ENCODE results near the gene UCP2. TPM values are rescaled to one million over a fixed set of nuclear protein-coding genes. Genes with fewer than 3 reads are reported as not detected.
A peak's percentile ranks its signal among the peaks of the same experiment; 100 is the strongest.

UCP2 gene
- total RNA-seq, 6 donors from 2014 or later = 76.5 to 118 (median 98.3) TPM

GRCh38 chr11:73932781-73933180, 49.9 kb downstream of the UCP2 start:
- 88 to 91% methylated on average over 7 of the region's 7 CpGs for WGBS, 2 donors
- H3K9me3 ChIP-seq = no peaks in the 10 kb centered on the region
- H3K4me1 ChIP-seq = no peaks in the 10 kb centered on the region
- H3K27ac ChIP-seq = no peak overlapping the region
- ATAC-seq (ENCODE audit: low FRiP score in 2 of 2) (no peak), DNase-seq (no peak)
- no peaks in the 10 kb centered on the region for H3K27me3 ChIP-seq
- no peak overlapping the region for H3K4me3 ChIP-seq
- H3K36me3 ChIP-seq = peaks cover 3 to 56% (median 18%) of the 10 kb centered on the region in 4 donors
- TF ChIP-seq POLR2A (IDR thresholded peaks at IDR 0.05) (no peak), POLR2AphosphoS5 (IDR thresholded peaks at IDR 0.05) (no peak), CTCF (IDR thresholded peaks at IDR 0.05) (no peak), EP300 (IDR thresholded peaks at IDR 0.05) (no peak)

GRCh38 chr11:73931951-73932350, 50.7 kb downstream of the UCP2 start:
- Histone ChIP-seq H3K27ac (no peak overlapping the region), H3K27me3 (no peaks in the 10 kb centered on the region), H3K4me1 (no peaks in the 10 kb centered on the region), H3K4me3 (no peak overlapping the region), H3K9me3 (no peaks in the 10 kb centered on the region), H3K36me3 (peaks cover 3 to 64% (median 24%) of the 10 kb centered on the region in 4 donors)
- WGBS, 2 donors = 93 to 96% methylated on average over 6 of the region's 6 CpGs
- DNase-seq = no peak
- no peak for TF ChIP-seq POLR2A (IDR thresholded peaks at IDR 0.05)
- TF ChIP-seq CTCF (IDR thresholded peaks at IDR 0.05) = no peak
- TF ChIP-seq POLR2AphosphoS5 (IDR thresholded peaks at IDR 0.05) = no peak
- no peak for TF ChIP-seq EP300 (IDR thresholded peaks at IDR 0.05)
- ATAC-seq (ENCODE audit: low FRiP score in 2 of 2) = no peak

- Histone ChIP-seq H3K4me3 (no peak overlapping the region), H3K27ac (no peak overlapping the region), H3K9me3 (no peaks in the 10 kb centered on the region), H3K36me3 (peaks cover 3 to 73% (median 28%) of the 10 kb centered on the region in 4 donors), H3K27me3 (no peaks in the 10 kb centered on the region), H3K4me1 (no peaks in the 10 kb centered on the region)
- ATAC-seq (ENCODE audit: low FRiP score in 2 of 2) = peak in 1 of 2 donors; percentile 24
- DNase-seq = peak in 1 of 2 donors; percentile 24
- TF ChIP-seq EP300 (IDR thresholded peaks at IDR 0.05) (no peak), CTCF (IDR thresholded peaks at IDR 0.05) (peak in 3 of 6 experiments; percentile 21 to 26 (median 21))
- WGBS, 2 donors = 72% methylated on average over 7 of the region's 7 CpGs
Observed at GRCh38 chr11:73931039-73931645, 51.5 kb downstream of the UCP2 start.

GRCh38 chr11:73929388-73929787, 53.3 kb downstream of the UCP2 start:
- Histone ChIP-seq H3K27me3 (no peaks in the 10 kb centered on the region), H3K36me3 (peaks cover 3 to 87% (median 33%) of the 10 kb centered on the region in 4 donors), H3K9me3 (no peaks in the 10 kb centered on the region), H3K4me1 (no peaks in the 10 kb centered on the region), H3K4me3 (no peak overlapping the region), H3K27ac (no peak overlapping the region)
- DNase-seq = no peak
- WGBS, 2 donors = 93 to 95% methylated on average over 2 of the region's 2 CpGs
- TF ChIP-seq POLR2A (IDR thresholded peaks at IDR 0.05) = no peak
- no peak for TF ChIP-seq POLR2AphosphoS5 (IDR thresholded peaks at IDR 0.05)
- TF ChIP-seq EP300 (IDR thresholded peaks at IDR 0.05) = no peak
- TF ChIP-seq CTCF (IDR thresholded peaks at IDR 0.05) = no peak
- ATAC-seq (ENCODE audit: low FRiP score in 2 of 2) = no peak

Other genes with a start within 250 kb of the UCP2 start
- gene RAB6A, start 221.8 kb downstream of the UCP2 start, total RNA-seq = 100 to 1,000 TPM in 5 of 6 donors, 10 to 100 TPM in 1; 63.9 to 161 (median 136) TPM
- gene MRPL48, start 195.0 kb downstream of the UCP2 start, total RNA-seq = 10 to 100 TPM in 5 of 6 donors, 1 to 10 TPM in 1; 7.3 to 25.3 (median 21.8) TPM
- gene COA4, start 106.0 kb downstream of the UCP2 start, total RNA-seq = 10 to 100 TPM; 27.2 to 77.4 (median 47.5) TPM
- 10 to 100 TPM in 4 of 6 donors, 1 to 10 TPM in 2; 8.8 to 58.7 (median 12.6) TPM for gene PAAF1, start 105.8 kb downstream of the UCP2 start, total RNA-seq
- 10 to 100 TPM in 2 of 6 donors, 1 to 10 TPM in 3, under 1 TPM in 1; 0.49 to 16.5 (median 6.3) TPM for gene DNAJB13, start 31.8 kb downstream of the UCP2 start, total RNA-seq
- gene UCP3, start 26.2 kb upstream of the UCP2 start, total RNA-seq = 1 to 10 TPM; 1.2 to 5.2 (median 2.4) TPM
- gene C2CD3, start 188.2 kb upstream of the UCP2 start, total RNA-seq = 10 to 100 TPM; 21.4 to 55.5 (median 26.6) TPM
- 10 to 100 TPM; 13.9 to 36.9 (median 29.5) TPM for gene PPME1, start 188.4 kb upstream of the UCP2 start, total RNA-seq

Data from upper lobe of left lung (tissue), 6 donors.